H9 (cell line): ENCODE results near the gene STON2. TPM values are rescaled to one million over a fixed set of nuclear protein-coding genes. Genes with fewer than 3 reads are reported as not detected.

Experiments
- DNase-seq: peaks from one replicate; pipeline ENCODE4 v3.0.0-alpha.2; 2017
- H2AFZ ChIP-seq: one replicate; pipeline ENCODE4 v1.6.1; 2013; ENCODE audit warnings: mild to moderate bottlenecking, low read length, control low read depth, moderate library complexity
- H2AK5ac ChIP-seq: 2 replicates; pipeline ENCODE4 v1.6.1; 2013; ENCODE audit warnings: low read length, control low read depth, mixed read lengths; ENCODE audit not compliant: insufficient read length
- H2BK120ac ChIP-seq: one replicate; pipeline ENCODE4 v1.6.1; 2013; ENCODE audit warnings: low read depth, mild to moderate bottlenecking, low read length, control low read depth, inconsistent platforms; ENCODE audit not compliant: poor library complexity, severe bottlenecking
- H2BK12ac ChIP-seq: 2 replicates; pipeline ENCODE4 v1.6.1; 2013; ENCODE audit warnings: low read length, control low read depth, mixed read lengths, low read depth; ENCODE audit not compliant: insufficient read length
- H2BK15ac ChIP-seq: 2 replicates; pipeline ENCODE4 v1.6.1; 2013; ENCODE audit warnings: low read depth, low read length, control low read depth
- H2BK20ac ChIP-seq: one replicate; pipeline ENCODE4 v1.6.1; 2013; ENCODE audit warnings: low read depth, mild to moderate bottlenecking, low read length, control low read depth, inconsistent platforms; ENCODE audit not compliant: poor library complexity, severe bottlenecking
- H2BK5ac ChIP-seq: 2 replicates; pipeline ENCODE4 v1.6.1; 2013; ENCODE audit warnings: low read length, control low read depth, mixed read lengths; ENCODE audit not compliant: insufficient read length
- H3K14ac ChIP-seq: 2 replicates; pipeline ENCODE4 v1.6.1; 2013; ENCODE audit warnings: low read length, control low read depth; ENCODE audit not compliant: insufficient read depth
- H3K18ac ChIP-seq: 2 replicates; pipeline ENCODE4 v1.6.1; 2013; ENCODE audit warnings: low read depth, mild to moderate bottlenecking, mixed read lengths, low read length, control low read depth; ENCODE audit not compliant: insufficient read length
- H3K23ac ChIP-seq: 2 replicates; pipeline ENCODE4 v1.6.1; 2013; ENCODE audit warnings: low read length, control low read depth, mixed read lengths, low read depth; ENCODE audit not compliant: insufficient read length
- H3K23me2 ChIP-seq: 2 replicates; pipeline ENCODE4 v1.6.1; 2013; ENCODE audit warnings: low read depth, mild to moderate bottlenecking, mixed read lengths, low read length, control low read depth; ENCODE audit not compliant: insufficient read length, poor library complexity, severe bottlenecking
- H3K27ac ChIP-seq: 2 replicates; pipeline ENCODE4 v1.5.1; 2013; ENCODE audit warnings: low read length, control low read depth, mixed read lengths, low read depth; ENCODE audit not compliant: insufficient read length
- H3K27me3 ChIP-seq: 2 replicates; pipeline ENCODE4 v1.6.1; 2013; ENCODE audit warnings: low read length, control low read depth, inconsistent platforms; ENCODE audit not compliant: insufficient read depth
- H3K4ac ChIP-seq: 2 replicates; pipeline ENCODE4 v1.6.1; 2013; ENCODE audit warnings: low read depth, mild to moderate bottlenecking, control low read depth, inconsistent platforms, low read length, moderate library complexity
- H3K4me1 ChIP-seq: 2 replicates; pipeline ENCODE4 v1.6.1; 2013; ENCODE audit warnings: low read length, control low read depth, inconsistent platforms; ENCODE audit not compliant: insufficient read depth
- H3K4me2 ChIP-seq: 2 replicates; pipeline ENCODE4 v1.6.1; 2013; ENCODE audit warnings: low read length, control low read depth, mixed read lengths; ENCODE audit not compliant: insufficient read length, insufficient read depth
- H3K56ac ChIP-seq: 2 replicates; pipeline ENCODE4 v1.6.1; 2013; ENCODE audit warnings: low read depth, mild to moderate bottlenecking, mixed read lengths, low read length, control low read depth; ENCODE audit not compliant: insufficient read length
- H3K79me1 ChIP-seq: 2 replicates; pipeline ENCODE4 v1.6.1; 2013; ENCODE audit warnings: low read depth, mild to moderate bottlenecking, moderate library complexity, low read length, control low read depth, inconsistent platforms; ENCODE audit not compliant: insufficient read depth, poor library complexity, severe bottlenecking
- H3K79me2 ChIP-seq: 2 replicates; pipeline ENCODE4 v1.6.1; 2013; ENCODE audit warnings: low read length, control low read depth, inconsistent platforms; ENCODE audit not compliant: insufficient read depth
- H3K9ac ChIP-seq: 2 replicates; pipeline ENCODE4 v1.6.1; 2013; ENCODE audit warnings: low read length, control low read depth, mixed read lengths; ENCODE audit not compliant: insufficient read length; ENCODE audit errors: extremely low read depth
- H3K9me3 ChIP-seq: one replicate; pipeline ENCODE4 v1.6.1; 2013; ENCODE audit warnings: low read depth, low read length, inconsistent platforms; ENCODE audit not compliant: control insufficient read depth
- H3T11ph ChIP-seq: one replicate; pipeline ENCODE4 v1.6.1; 2013; ENCODE audit warnings: mild to moderate bottlenecking, low read length, control low read depth, inconsistent platforms
- H4K20me1 ChIP-seq: one replicate; pipeline ENCODE4 v1.6.1; 2013; ENCODE audit not compliant: control insufficient read depth, insufficient read length, insufficient read depth
- H4K5ac ChIP-seq: 2 replicates; pipeline ENCODE4 v1.6.1; 2013; ENCODE audit warnings: low read depth, mild to moderate bottlenecking, mixed read lengths, low read length, control low read depth; ENCODE audit not compliant: insufficient read length
- H4K8ac ChIP-seq: replicated peaks from 2 replicates; pipeline ENCODE4 v1.6.1; 2013; ENCODE audit warnings: low read length, control low read depth, mixed read lengths, low read depth; ENCODE audit not compliant: insufficient read length
- H4K91ac ChIP-seq: 2 replicates; pipeline ENCODE4 v1.6.1; 2013; ENCODE audit warnings: low read depth, mild to moderate bottlenecking, moderate library complexity, mixed read lengths, low read length, control low read depth; ENCODE audit not compliant: insufficient read length
- H3K27ac Mint-ChIP-seq, 3 experiments: 2 replicates in 2 of 3; 3 replicates in 1 of 3; pipeline ENCODE4 v1.8.0; 2020 to 2021; ENCODE audit warnings: mixed read lengths in 3 of 3, mild to moderate bottlenecking in 1 of 3, moderate library complexity in 1 of 3
- H3K27me3 Mint-ChIP-seq: 2 replicates; pipeline ENCODE4 v1.8.0; 2021; ENCODE audit warnings: low read depth, mild to moderate bottlenecking, moderate library complexity, mixed read lengths
- H3K36me3 Mint-ChIP-seq, 3 experiments: 2 replicates in 2 of 3; 3 replicates in 1 of 3; pipeline ENCODE4 v1.8.0; 2020 to 2021; ENCODE audit warnings: low read depth in 3 of 3, mixed read lengths in 3 of 3; ENCODE audit not compliant: insufficient read depth in 1 of 3
- H3K4me1 Mint-ChIP-seq, 2 experiments: 2 replicates each; pipeline ENCODE4 v1.8.0; 2020; ENCODE audit warnings: mixed read lengths in 2 of 2
- H3K4me3 Mint-ChIP-seq, 2 experiments: 2 replicates in 1 of 2; 3 replicates in 1 of 2; pipeline ENCODE4 v1.8.0; 2020 to 2021; ENCODE audit warnings: mild to moderate bottlenecking in 2 of 2, mixed read lengths in 2 of 2, moderate library complexity in 1 of 2
- H3K9me3 Mint-ChIP-seq, 2 experiments: 2 replicates in 1 of 2; 3 replicates in 1 of 2; pipeline ENCODE4 v1.8.0; 2020; ENCODE audit warnings: mild to moderate bottlenecking in 2 of 2, mixed read lengths in 2 of 2, moderate library complexity in 1 of 2
- CTCF ChIP-seq: fragments of 200-600 bp; sonication (generic); conservative IDR thresholded peaks from 3 replicates; pipeline ENCODE4 v1.8.0; 2021; ENCODE audit warnings: antibody characterized with exemption, mild to moderate bottlenecking
- WGBS: extraction: QIAGEN DNeasy Blood & Tissue Kit; methylation state at CpG from one replicate; pipeline ENCODE4 v1.1.7; 2013; ENCODE audit warnings: missing lambda C conversion rate, low lambda C conversion rate, mixed read lengths; ENCODE audit not compliant: insufficient read length; ENCODE audit errors: extremely low coverage; 5-methylcytosine and 5-hydroxymethylcytosine counted together
- total RNA-seq: library from RNA; stranded (reverse); gene quantifications from 2 replicates; pipeline ENCODE4 v1.2.1, GENCODE V29; 2021

The STON2 gene
- total RNA-seq, 1 experiment from 2014 or later, result 62.9 TPM

- Mint-ChIP-seq H3K27ac (peak overlapping the region; percentile 0 to 56 (median 1); a peak in 5 of 7 replicates), H3K36me3 (peaks cover 0 to 13% (median 13%) of the 10 kb centered on the region in 3 experiments), H3K4me1 (peaks cover 52 to 53% of the 10 kb centered on the region in 2 experiments), H3K4me3 (peak overlapping the region in 1 of 2 experiments; percentile 62; a peak in 4 of 5 replicates), H3K9me3 (peaks cover 1 to 3% of the 10 kb centered on the region in 2 experiments; a peak in 2 of 5 replicates), H3K27me3 (no peaks in the 10 kb centered on the region)
- H3K79me2 ChIP-seq, result no peaks in the 10 kb centered on the region
- peaks cover 14% of the 10 kb centered on the region for H3K4me1 ChIP-seq
- peaks cover 7% of the 10 kb centered on the region for H3K79me1 ChIP-seq
- H3K9ac ChIP-seq, result no peak overlapping the region
- H3K9me3 ChIP-seq, result no peaks in the 10 kb centered on the region
- no peak for DNase-seq
- no peak overlapping the region for H3K56ac ChIP-seq
- H4K91ac ChIP-seq, result no peak overlapping the region
- WGBS, result no CpG with 5 or more reads among the region's 2 CpGs
- no peak overlapping the region for H4K8ac ChIP-seq
- H2AFZ ChIP-seq, result no peak overlapping the region
- no peak overlapping the region for H3K23ac ChIP-seq
- H2AK5ac ChIP-seq, result no peak overlapping the region
- no peak overlapping the region for H2BK12ac ChIP-seq
- peaks cover 4% of the 10 kb centered on the region for H3K23me2 ChIP-seq
- no peak for TF ChIP-seq CTCF
- H2BK15ac ChIP-seq, result no peak overlapping the region
- no peaks in the 10 kb centered on the region for H4K20me1 ChIP-seq
- H3K4me2 ChIP-seq, result no peak overlapping the region
- H2BK5ac ChIP-seq, result no peak overlapping the region
- H4K5ac ChIP-seq, result no peak overlapping the region
- no peak overlapping the region for H3K14ac ChIP-seq
- H2BK120ac ChIP-seq, result no peak overlapping the region
- H3T11ph ChIP-seq, result no peak overlapping the region
- H3K27me3 ChIP-seq, result no peaks in the 10 kb centered on the region
- H2BK20ac ChIP-seq, result no peak overlapping the region
- no peak overlapping the region for H3K4ac ChIP-seq
- no peak overlapping the region for H3K18ac ChIP-seq
- H3K27ac ChIP-seq, result no peak overlapping the region
Observed at GRCh38 chr14:81323093-81323492, 77.0 kb downstream of the STON2 start.
